Hepatocyte (in vitro differentiated cells): Measurements from ENCODE around the gene PIAS1. TPM values are rescaled to one million over a fixed set of nuclear protein-coding genes. Genes with fewer than 3 reads are reported as not detected.

ENCODE experiments used
- DNase-seq: peaks from one replicate; pipeline ENCODE4 v3.0.0-alpha.2; 2016; ENCODE audit warnings: low spot score
- H2AFZ ChIP-seq: fragments of 200-600 bp; sonication (generic); 2 replicates; pipeline ENCODE4 v1.6.0; 2016; ENCODE audit warnings: antibody characterized with exemption, mild to moderate bottlenecking
- H3K27ac ChIP-seq: fragments of 200-600 bp; sonication (generic); 2 replicates; pipeline ENCODE4 v1.5.1; 2016; ENCODE audit warnings: mild to moderate bottlenecking
- H3K27me3 ChIP-seq: fragments of 200-600 bp; sonication (generic); 2 replicates; pipeline ENCODE4 v1.6.1; 2016
- H3K36me3 ChIP-seq: fragments of 200-600 bp; sonication (generic); replicated peaks from 2 replicates; pipeline ENCODE4 v1.5.1; 2016; ENCODE audit warnings: low read depth; ENCODE audit not compliant: insufficient read depth
- H3K4me1 ChIP-seq: fragments of 200-600 bp; sonication (generic); 2 replicates; pipeline ENCODE4 v1.5.1; 2016; ENCODE audit warnings: mild to moderate bottlenecking, moderate library complexity; ENCODE audit not compliant: insufficient read depth
- H3K4me2 ChIP-seq: fragments of 200-600 bp; sonication (generic); 2 replicates; pipeline ENCODE4 v1.6.0; 2016
- H3K4me3 ChIP-seq: fragments of 200-600 bp; sonication (generic); 2 replicates; pipeline ENCODE4 v1.5.1; 2016; ENCODE audit warnings: mild to moderate bottlenecking
- H3K79me2 ChIP-seq: fragments of 200-600 bp; sonication (generic); 2 replicates; pipeline ENCODE4 v1.6.0; 2017; ENCODE audit warnings: mild to moderate bottlenecking
- H3K9me2 ChIP-seq: fragments of 200-600 bp; sonication (generic); replicated peaks from 2 replicates; pipeline ENCODE4 v1.6.0; 2017; ENCODE audit warnings: mild to moderate bottlenecking; ENCODE audit not compliant: insufficient read depth
- H3K9me3 ChIP-seq: fragments of 200-600 bp; sonication (generic); 2 replicates; pipeline ENCODE4 v1.5.1; 2016; ENCODE audit warnings: low read depth, mild to moderate bottlenecking
- H4K20me1 ChIP-seq: fragments of 200-600 bp; sonication (generic); 2 replicates; pipeline ENCODE4 v1.6.0; 2016; ENCODE audit warnings: mild to moderate bottlenecking; ENCODE audit not compliant: insufficient read depth, poor library complexity, severe bottlenecking
- CTCF ChIP-seq: fragments of 200-600 bp; sonication (generic); IDR thresholded peaks from 2 replicates; pipeline ENCODE4 v1.5.1; 2016; ENCODE audit warnings: antibody characterized with exemption, mild to moderate bottlenecking; ENCODE audit not compliant: poor library complexity
- EZH2 ChIP-seq: fragments of 200-600 bp; sonication (generic); IDR thresholded peaks from 2 replicates; pipeline ENCODE4 v1.6.1; 2016; ENCODE audit warnings: antibody characterized with exemption, mild to moderate bottlenecking, borderline replicate concordance
- EZH2phosphoT487 ChIP-seq: fragments of 200-600 bp; sonication (generic); IDR thresholded peaks from one replicate; pipeline ENCODE4 v1.6.1; 2018; ENCODE audit warnings: antibody characterized with exemption, mild to moderate bottlenecking, low read depth, moderate library complexity; ENCODE audit not compliant: unreplicated experiment, severe bottlenecking
- WGBS: methylation state at CpG from one replicate; pipeline ENCODE4 v1.1.6; 2016; ENCODE audit warnings: low lambda C conversion rate; ENCODE audit errors: missing lambda C conversion rate; 5-methylcytosine and 5-hydroxymethylcytosine counted together
- polyA plus RNA-seq: library from polyadenylated mRNA; unstranded; fragments of >200 nt; fragmentation: Nextera tagmentation; extraction: Ambion mirVana; gene quantifications from 2 replicates; pipeline ENCODE4 v1.2.1, GENCODE V29; 2016
- total RNA-seq: library from RNA; depleted of rRNA; stranded (reverse); fragments of >200 nt; gene quantifications from 2 replicates; pipeline ENCODE4 v1.2.3, GENCODE V29; 2014

PIAS1 gene
- total and polyA plus RNA-seq, 2 experiments from 2014 or later: 22.6 to 45.4 TPM

- Histone ChIP-seq H3K79me2 (no peaks in the 10 kb centered on the region), H3K36me3 (no peaks in the 10 kb centered on the region), H3K27me3 (no peaks in the 10 kb centered on the region), H3K4me3 (no peak overlapping the region), H2AFZ (no peak overlapping the region), H3K9me3 (no peaks in the 10 kb centered on the region), H3K4me2 (no peak overlapping the region), H4K20me1 (no peaks in the 10 kb centered on the region), H3K9me2 (no peaks in the 10 kb centered on the region), H3K27ac (no peak overlapping the region), H3K4me1 (peaks cover 5% of the 10 kb centered on the region)
- no peak for DNase-seq
- 75% methylated on average over 7 of the region's 7 CpGs for WGBS
- TF ChIP-seq EZH2phosphoT487 (no peak), EZH2 (no peak), CTCF (no peak)
Measured at GRCh38 chr15:68028137-68028887, 25.8 kb upstream of the PIAS1 start.

- Histone ChIP-seq H3K9me3 (no peaks in the 10 kb centered on the region), H2AFZ (no peak overlapping the region), H3K4me3 (no peak overlapping the region), H4K20me1 (no peaks in the 10 kb centered on the region), H3K27ac (no peak overlapping the region), H3K36me3 (no peaks in the 10 kb centered on the region), H3K79me2 (no peaks in the 10 kb centered on the region), H3K4me2 (no peak overlapping the region), H3K9me2 (no peaks in the 10 kb centered on the region), H3K27me3 (no peaks in the 10 kb centered on the region), H3K4me1 (peaks cover 5% of the 10 kb centered on the region)
- no peak for DNase-seq
- TF ChIP-seq EZH2 (no peak), CTCF (no peak), EZH2phosphoT487 (no peak)
- 79% methylated on average over 5 of the region's 5 CpGs for WGBS
Measured at GRCh38 chr15:68028888-68029207, 25.3 kb upstream of the PIAS1 start.

- no peaks in the 10 kb centered on the region for H4K20me1 ChIP-seq
- H3K36me3 ChIP-seq: no peaks in the 10 kb centered on the region
- no peak for TF ChIP-seq EZH2phosphoT487
- TF ChIP-seq EZH2: no peak
- no peak for TF ChIP-seq CTCF
Measured at GRCh38 chr15:68029959-68030358, 24.2 kb upstream of the PIAS1 start.

More at GRCh38 chr15:68029959-68030358, 24.2 kb upstream of the PIAS1 start:
- no peaks in the 10 kb centered on the region for H3K9me2 ChIP-seq
- DNase-seq: no peak
- H3K4me2 ChIP-seq: no peak overlapping the region
- no peak overlapping the region for H3K4me3 ChIP-seq
- no peaks in the 10 kb centered on the region for H3K27me3 ChIP-seq
- H2AFZ ChIP-seq: no peak overlapping the region
- peaks cover 5% of the 10 kb centered on the region for H3K4me1 ChIP-seq
- no peak overlapping the region for H3K27ac ChIP-seq
- H3K79me2 ChIP-seq: no peaks in the 10 kb centered on the region
- H3K9me3 ChIP-seq: no peaks in the 10 kb centered on the region
